GM23338 (cell line): ENCODE data around the gene UQCR11. TPM values are rescaled to one million over a fixed set of nuclear protein-coding genes. Genes with fewer than 3 reads are reported as not detected.

Source experiments
- ATAC-seq: fragments of 200-7000 bp; cut with Tn5 transposase; 3 replicates; pipeline ENCODE4 v1.9.1; 2020
- DNase-seq: peaks from one replicate; pipeline ENCODE4 v3.0.0-alpha.2; 2015; ENCODE audit warnings: low spot score
- H2AFZ ChIP-seq: fragments of 200-600 bp; sonication (generic); 2 replicates; pipeline ENCODE4 v1.8.0; 2016; ENCODE audit warnings: antibody characterized with exemption, mild to moderate bottlenecking, moderate library complexity
- H3F3A ChIP-seq: fragments of 200-600 bp; sonication (generic); replicated peaks from 2 replicates; pipeline ENCODE4 v1.8.0; 2017; ENCODE audit warnings: antibody characterized with exemption, mixed run types, low read depth
- H3K27ac ChIP-seq: fragments of 200-600 bp; sonication (generic); 2 replicates; pipeline ENCODE4 v1.6.1; 2016; ENCODE audit warnings: low read depth
- H3K27me3 ChIP-seq: fragments of 200-600 bp; sonication (generic); 2 replicates; pipeline ENCODE4 v1.8.0; 2016; ENCODE audit warnings: mild to moderate bottlenecking, mixed run types, moderate library complexity; ENCODE audit not compliant: insufficient read depth
- H3K36me3 ChIP-seq: fragments of 200-600 bp; sonication (generic); 2 replicates; pipeline ENCODE4 v1.8.0; 2016; ENCODE audit warnings: mild to moderate bottlenecking; ENCODE audit not compliant: insufficient read depth
- H3K4me1 ChIP-seq: fragments of 200-600 bp; sonication (generic); 2 replicates; pipeline ENCODE4 v1.8.0; 2016; ENCODE audit warnings: mild to moderate bottlenecking, moderate library complexity; ENCODE audit not compliant: insufficient read depth
- H3K4me2 ChIP-seq: fragments of 200-600 bp; sonication (generic); 2 replicates; pipeline ENCODE4 v1.7.1; 2017; ENCODE audit warnings: mixed run types
- H3K4me3 ChIP-seq: fragments of 200-600 bp; sonication (generic); 2 replicates; pipeline ENCODE4 v1.6.1; 2016; ENCODE audit warnings: mixed run types
- H3K79me2 ChIP-seq: fragments of 200-600 bp; sonication (generic); replicated peaks from 2 replicates; pipeline ENCODE4 v1.8.0; 2017; ENCODE audit warnings: mild to moderate bottlenecking; ENCODE audit not compliant: insufficient read depth
- H3K9me2 ChIP-seq: fragments of 200-600 bp; sonication (generic); 2 replicates; pipeline ENCODE4 v1.8.0; 2017; ENCODE audit not compliant: insufficient read depth
- H4K20me1 ChIP-seq: fragments of 200-600 bp; sonication (generic); replicated peaks from 2 replicates; pipeline ENCODE4 v1.8.0; 2017; ENCODE audit warnings: mild to moderate bottlenecking; ENCODE audit not compliant: insufficient read depth
- H3K27ac Mint-ChIP-seq: 2 replicates; pipeline ENCODE4 v1.8.0; 2020; ENCODE audit warnings: inconsistent platforms, mild to moderate bottlenecking, moderate library complexity, mixed read lengths
- H3K27me3 Mint-ChIP-seq: 3 replicates; pipeline ENCODE4 v1.8.0; 2022; ENCODE audit warnings: low read depth, mild to moderate bottlenecking, moderate library complexity, mixed read lengths, inconsistent platforms; ENCODE audit not compliant: insufficient read depth, poor library complexity
- H3K36me3 Mint-ChIP-seq: 3 replicates; pipeline ENCODE4 v1.8.0; 2021; ENCODE audit warnings: low read depth, mild to moderate bottlenecking, inconsistent platforms, moderate library complexity, mixed read lengths
- H3K4me1 Mint-ChIP-seq: 3 replicates; pipeline ENCODE4 v1.8.0; 2020; ENCODE audit warnings: mild to moderate bottlenecking, inconsistent platforms, mixed read lengths
- H3K4me3 Mint-ChIP-seq: 3 replicates; pipeline ENCODE4 v1.8.0; 2021; ENCODE audit warnings: moderate library complexity, mild to moderate bottlenecking, inconsistent platforms, mixed read lengths
- H3K9me3 Mint-ChIP-seq: 3 replicates; pipeline ENCODE4 v1.8.0; 2020; ENCODE audit warnings: moderate library complexity, mild to moderate bottlenecking, inconsistent platforms, mixed read lengths
- CREB1 ChIP-seq: fragments of 250-450 bp; sonication (Bioruptor Pico); IDR thresholded peaks from 2 replicates; pipeline ENCODE4 v1.5.0; 2020; ENCODE audit warnings: low read depth, mild to moderate bottlenecking, moderate library complexity
- CTCF ChIP-seq, 2 experiments: fragments of 200-600 bp in 1 of 2; sonication (generic) in 1 of 2; conservative IDR thresholded peaks; 2 replicates each; pipeline versions ENCODE4 v1.5.1 to v1.6.1; 2016 to 2017; ENCODE audit warnings: antibody characterized with exemption in 2 of 2, low read depth in 2 of 2, mild to moderate bottlenecking in 2 of 2, moderate library complexity in 1 of 2
- ETS1 ChIP-seq: IDR thresholded peaks from 2 replicates; pipeline ENCODE4 v1.6.1; 2016; ENCODE audit warnings: antibody characterized with exemption
- EZH2 ChIP-seq: fragments of 200-600 bp; sonication (generic); IDR thresholded peaks from one replicate; pipeline ENCODE4 v1.8.0; 2017; ENCODE audit warnings: antibody characterized with exemption, mild to moderate bottlenecking, low read depth; ENCODE audit not compliant: unreplicated experiment
- EZH2phosphoT487 ChIP-seq: fragments of 200-600 bp; sonication (generic); IDR thresholded peaks from one replicate; pipeline ENCODE4 v1.8.1; 2018; ENCODE audit warnings: antibody characterized with exemption; ENCODE audit not compliant: unreplicated experiment
- JUNB ChIP-seq: IDR thresholded peaks from one replicate; pipeline ENCODE4 v1.6.1; 2016; ENCODE audit warnings: antibody characterized with exemption; ENCODE audit not compliant: unreplicated experiment
- NANOG ChIP-seq: IDR thresholded peaks from 2 replicates; pipeline ENCODE4 v1.6.1; 2016; ENCODE audit warnings: antibody characterized with exemption, borderline replicate concordance
- STAT1 ChIP-seq: IDR thresholded peaks from one replicate; pipeline ENCODE4 v1.6.1; 2016; ENCODE audit warnings: antibody characterized with exemption; ENCODE audit not compliant: unreplicated experiment
- ZNF331 ChIP-seq: fragments of 250-450 bp; sonication (Bioruptor Pico); IDR thresholded peaks from 2 replicates; pipeline ENCODE4 v1.5.0; 2020; ENCODE audit warnings: low read depth, mild to moderate bottlenecking, moderate library complexity
- polyA plus RNA-seq: library from polyadenylated mRNA; unstranded; fragments of >200 nt; fragmentation: Nextera tagmentation; extraction: Ambion mirVana; gene quantifications from 2 replicates; pipeline ENCODE4 v1.2.1, GENCODE V29; 2016
- total RNA-seq: library from RNA; depleted of rRNA; stranded (reverse); fragments of >200 nt; shearing (Covaris generic); gene quantifications from 2 replicates; pipeline ENCODE4 v1.2.3, GENCODE V29; 2014
- TF ChIP-seq, protein P1 (sequence below): IDR thresholded peaks from one replicate; pipeline ENCODE4 v1.6.1; 2018; ENCODE audit warnings: antibody characterized with exemption; ENCODE audit not compliant: unreplicated experiment
- TF ChIP-seq, protein P2 (sequence below): fragments of 250-450 bp; sonication (Bioruptor Pico); IDR thresholded peaks from 2 replicates; pipeline ENCODE4 v1.5.0; 2020; ENCODE audit warnings: mild to moderate bottlenecking, moderate library complexity

The UQCR11 gene
- total and polyA plus RNA-seq, 2 experiments from 2014 or later, result 46.4 to 413 TPM

GRCh38 chr19:1616875-1617274 lies 11.6 kb upstream of the UQCR11 start (continued):
- no peak for TF ChIP-seq ETS1
- no peak for TF ChIP-seq CTCF (conservative IDR thresholded peaks at IDR 0.05; ENCODE audit: low read depth in 2 of 2)
- TF ChIP-seq EZH2phosphoT487, result no peak
- no peak for TF ChIP-seq EZH2
- TF ChIP-seq ZNF331 (CRISPR knock-in tag), result no peak
- no peak for TF ChIP-seq NANOG
- no peak for TF ChIP-seq STAT1
- TF ChIP-seq CREB1 (CRISPR knock-in tag), result no peak
- TF ChIP-seq JUNB, result no peak

- Histone ChIP-seq H3K36me3 (peaks cover 21% of the 10 kb centered on the region), H4K20me1 (peaks cover 16% of the 10 kb centered on the region), H2AFZ (no peak overlapping the region), H3K27ac (no peak overlapping the region), H3K27me3 (no peaks in the 10 kb centered on the region), H3K9me2 (no peaks in the 10 kb centered on the region), H3K4me2 (no peak overlapping the region), H3F3A (0 out of 2 replicates have a peak, but pooled peaks cover 10% of the 10 kb centered on the region), H3K79me2 (no peaks in the 10 kb centered on the region; the same call in 1 of the 2 replicates), H3K4me1 (no peaks in the 10 kb centered on the region), H3K4me3 (no peak overlapping the region)
- Mint-ChIP-seq H3K4me1 (peaks cover 10% of the 10 kb centered on the region; the same call in 2 of the 3 replicates), H3K27me3 (peaks cover 21% of the 10 kb centered on the region), H3K4me3 (no peak overlapping the region; the same call in 2 of the 3 replicates), H3K36me3 (peaks cover 85% of the 10 kb centered on the region), H3K27ac (no peak overlapping the region), H3K9me3 (peaks cover 3% of the 10 kb centered on the region; the same call in 1 of the 3 replicates)
- ATAC-seq (no peak), DNase-seq (no peak)
- TF ChIP-seq ETS1 (no peak), CREB1 (CRISPR knock-in tag) (no peak), EZH2 (no peak), STAT1 (no peak), NANOG (no peak)
- TF ChIP-seq, protein P1, sequence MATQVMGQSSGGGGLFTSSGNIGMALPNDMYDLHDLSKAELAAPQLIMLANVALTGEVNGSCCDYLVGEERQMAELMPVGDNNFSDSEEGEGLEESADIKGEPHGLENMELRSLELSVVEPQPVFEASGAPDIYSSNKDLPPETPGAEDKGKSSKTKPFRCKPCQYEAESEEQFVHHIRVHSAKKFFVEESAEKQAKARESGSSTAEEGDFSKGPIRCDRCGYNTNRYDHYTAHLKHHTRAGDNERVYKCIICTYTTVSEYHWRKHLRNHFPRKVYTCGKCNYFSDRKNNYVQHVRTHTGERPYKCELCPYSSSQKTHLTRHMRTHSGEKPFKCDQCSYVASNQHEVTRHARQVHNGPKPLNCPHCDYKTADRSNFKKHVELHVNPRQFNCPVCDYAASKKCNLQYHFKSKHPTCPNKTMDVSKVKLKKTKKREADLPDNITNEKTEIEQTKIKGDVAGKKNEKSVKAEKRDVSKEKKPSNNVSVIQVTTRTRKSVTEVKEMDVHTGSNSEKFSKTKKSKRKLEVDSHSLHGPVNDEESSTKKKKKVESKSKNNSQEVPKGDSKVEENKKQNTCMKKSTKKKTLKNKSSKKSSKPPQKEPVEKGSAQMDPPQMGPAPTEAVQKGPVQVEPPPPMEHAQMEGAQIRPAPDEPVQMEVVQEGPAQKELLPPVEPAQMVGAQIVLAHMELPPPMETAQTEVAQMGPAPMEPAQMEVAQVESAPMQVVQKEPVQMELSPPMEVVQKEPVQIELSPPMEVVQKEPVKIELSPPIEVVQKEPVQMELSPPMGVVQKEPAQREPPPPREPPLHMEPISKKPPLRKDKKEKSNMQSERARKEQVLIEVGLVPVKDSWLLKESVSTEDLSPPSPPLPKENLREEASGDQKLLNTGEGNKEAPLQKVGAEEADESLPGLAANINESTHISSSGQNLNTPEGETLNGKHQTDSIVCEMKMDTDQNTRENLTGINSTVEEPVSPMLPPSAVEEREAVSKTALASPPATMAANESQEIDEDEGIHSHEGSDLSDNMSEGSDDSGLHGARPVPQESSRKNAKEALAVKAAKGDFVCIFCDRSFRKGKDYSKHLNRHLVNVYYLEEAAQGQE, result no peak
- TF ChIP-seq, protein P2, sequence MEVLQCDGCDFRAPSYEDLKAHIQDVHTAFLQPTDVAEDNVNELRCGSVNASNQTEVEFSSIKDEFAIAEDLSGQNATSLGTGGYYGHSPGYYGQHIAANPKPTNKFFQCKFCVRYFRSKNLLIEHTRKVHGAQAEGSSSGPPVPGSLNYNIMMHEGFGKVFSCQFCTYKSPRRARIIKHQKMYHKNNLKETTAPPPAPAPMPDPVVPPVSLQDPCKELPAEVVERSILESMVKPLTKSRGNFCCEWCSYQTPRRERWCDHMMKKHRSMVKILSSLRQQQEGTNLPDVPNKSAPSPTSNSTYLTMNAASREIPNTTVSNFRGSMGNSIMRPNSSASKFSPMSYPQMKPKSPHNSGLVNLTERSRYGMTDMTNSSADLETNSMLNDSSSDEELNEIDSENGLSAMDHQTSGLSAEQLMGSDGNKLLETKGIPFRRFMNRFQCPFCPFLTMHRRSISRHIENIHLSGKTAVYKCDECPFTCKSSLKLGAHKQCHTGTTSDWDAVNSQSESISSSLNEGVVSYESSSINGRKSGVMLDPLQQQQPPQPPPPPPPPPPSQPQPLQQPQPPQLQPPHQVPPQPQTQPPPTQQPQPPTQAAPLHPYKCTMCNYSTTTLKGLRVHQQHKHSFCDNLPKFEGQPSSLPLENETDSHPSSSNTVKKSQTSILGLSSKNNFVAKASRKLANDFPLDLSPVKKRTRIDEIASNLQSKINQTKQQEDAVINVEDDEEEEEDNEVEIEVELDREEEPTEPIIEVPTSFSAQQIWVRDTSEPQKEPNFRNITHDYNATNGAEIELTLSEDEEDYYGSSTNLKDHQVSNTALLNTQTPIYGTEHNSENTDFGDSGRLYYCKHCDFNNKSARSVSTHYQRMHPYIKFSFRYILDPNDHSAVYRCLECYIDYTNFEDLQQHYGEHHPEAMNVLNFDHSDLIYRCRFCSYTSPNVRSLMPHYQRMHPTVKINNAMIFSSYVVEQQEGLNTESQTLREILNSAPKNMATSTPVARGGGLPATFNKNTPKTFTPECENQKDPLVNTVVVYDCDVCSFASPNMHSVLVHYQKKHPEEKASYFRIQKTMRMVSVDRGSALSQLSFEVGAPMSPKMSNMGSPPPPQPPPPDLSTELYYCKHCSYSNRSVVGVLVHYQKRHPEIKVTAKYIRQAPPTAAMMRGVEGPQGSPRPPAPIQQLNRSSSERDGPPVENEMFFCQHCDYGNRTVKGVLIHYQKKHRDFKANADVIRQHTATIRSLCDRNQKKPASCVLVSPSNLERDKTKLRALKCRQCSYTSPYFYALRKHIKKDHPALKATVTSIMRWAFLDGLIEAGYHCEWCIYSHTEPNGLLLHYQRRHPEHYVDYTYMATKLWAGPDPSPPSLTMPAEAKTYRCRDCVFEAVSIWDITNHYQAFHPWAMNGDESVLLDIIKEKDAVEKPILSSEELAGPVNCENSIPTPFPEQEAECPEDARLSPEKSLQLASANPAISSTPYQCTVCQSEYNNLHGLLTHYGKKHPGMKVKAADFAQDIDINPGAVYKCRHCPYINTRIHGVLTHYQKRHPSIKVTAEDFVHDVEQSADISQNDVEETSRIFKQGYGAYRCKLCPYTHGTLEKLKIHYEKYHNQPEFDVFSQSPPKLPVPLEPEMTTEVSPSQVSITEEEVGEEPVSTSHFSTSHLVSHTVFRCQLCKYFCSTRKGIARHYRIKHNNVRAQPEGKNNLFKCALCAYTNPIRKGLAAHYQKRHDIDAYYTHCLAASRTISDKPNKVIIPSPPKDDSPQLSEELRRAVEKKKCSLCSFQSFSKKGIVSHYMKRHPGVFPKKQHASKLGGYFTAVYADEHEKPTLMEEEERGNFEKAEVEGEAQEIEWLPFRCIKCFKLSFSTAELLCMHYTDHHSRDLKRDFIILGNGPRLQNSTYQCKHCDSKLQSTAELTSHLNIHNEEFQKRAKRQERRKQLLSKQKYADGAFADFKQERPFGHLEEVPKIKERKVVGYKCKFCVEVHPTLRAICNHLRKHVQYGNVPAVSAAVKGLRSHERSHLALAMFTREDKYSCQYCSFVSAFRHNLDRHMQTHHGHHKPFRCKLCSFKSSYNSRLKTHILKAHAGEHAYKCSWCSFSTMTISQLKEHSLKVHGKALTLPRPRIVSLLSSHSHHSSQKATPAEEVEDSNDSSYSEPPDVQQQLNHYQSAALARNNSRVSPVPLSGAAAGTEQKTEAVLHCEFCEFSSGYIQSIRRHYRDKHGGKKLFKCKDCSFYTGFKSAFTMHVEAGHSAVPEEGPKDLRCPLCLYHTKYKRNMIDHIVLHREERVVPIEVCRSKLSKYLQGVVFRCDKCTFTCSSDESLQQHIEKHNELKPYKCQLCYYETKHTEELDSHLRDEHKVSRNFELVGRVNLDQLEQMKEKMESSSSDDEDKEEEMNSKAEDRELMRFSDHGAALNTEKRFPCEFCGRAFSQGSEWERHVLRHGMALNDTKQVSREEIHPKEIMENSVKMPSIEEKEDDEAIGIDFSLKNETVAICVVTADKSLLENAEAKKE, result no peak
Measured at GRCh38 chr19:1616396-1616795, 11.1 kb upstream of the UQCR11 start.
